Natural killer cell (primary cell): ENCODE results near the gene RALA. TPM values are rescaled to one million over a fixed set of nuclear protein-coding genes. Genes with fewer than 3 reads are reported as not detected.

Experiments used
- ATAC-seq, 3 donors: fragments of 150-1000 bp in 2 of 3; fragments of 200-7000 bp in 1 of 3; cut with Tn5 transposase; 1 replicate in 1 of 3; 2 replicates in 2 of 3; pipeline ENCODE4 v1.10.0; 2021; ENCODE audit warnings: mild to moderate bottlenecking in 2 of 3, moderate library complexity in 2 of 3
- DNase-seq, 2 donors: peaks; one replicate each; pipeline versions ENCODE4 v3.0.0 to v3.0.0-alpha.2; 2013 to 2021; ENCODE audit warnings: mixed read lengths in 1 of 2
- H3K27ac ChIP-seq: one replicate; pipeline ENCODE4 v1.5.1; 2013; ENCODE audit warnings: mild to moderate bottlenecking, low read length
- H3K27me3 ChIP-seq: one replicate; pipeline ENCODE4 v1.6.1; 2013; ENCODE audit warnings: low read length; ENCODE audit not compliant: control insufficient read depth, insufficient read depth
- H3K36me3 ChIP-seq: one replicate; pipeline ENCODE4 v1.6.1; 2013; ENCODE audit warnings: low read length; ENCODE audit not compliant: control insufficient read depth, insufficient read depth
- H3K4me1 ChIP-seq: one replicate; pipeline ENCODE4 v1.6.1; 2013; ENCODE audit warnings: low read length; ENCODE audit not compliant: control insufficient read depth, insufficient read depth
- H3K4me3 ChIP-seq: one replicate; pipeline ENCODE4 v1.5.1; 2013; ENCODE audit warnings: low read length
- H3K9me3 ChIP-seq: one replicate; pipeline ENCODE4 v1.6.1; 2013; ENCODE audit warnings: low read length; ENCODE audit not compliant: control insufficient read depth, insufficient read depth
- H3K27ac Mint-ChIP-seq, 2 donors: one replicate each; pipeline ENCODE4 v1.8.0; 2022; ENCODE audit warnings: mild to moderate bottlenecking in 2 of 2, mixed read lengths in 2 of 2, moderate library complexity in 1 of 2
- H3K27me3 Mint-ChIP-seq, 2 donors: one replicate each; pipeline ENCODE4 v1.8.0; 2022; ENCODE audit warnings: low read depth in 2 of 2, mixed read lengths in 2 of 2
- H3K36me3 Mint-ChIP-seq: one replicate; pipeline ENCODE4 v1.8.0; 2022; ENCODE audit warnings: mixed read lengths
- H3K4me1 Mint-ChIP-seq, 2 donors: one replicate each; pipeline ENCODE4 v1.8.0; 2022; ENCODE audit warnings: mixed read lengths in 2 of 2
- H3K4me3 Mint-ChIP-seq: one replicate; pipeline ENCODE4 v1.8.0; 2022; ENCODE audit warnings: mild to moderate bottlenecking, moderate library complexity, mixed read lengths
- H3K9me3 Mint-ChIP-seq, 2 donors: one replicate each; pipeline ENCODE4 v1.8.0; 2022; ENCODE audit warnings: mixed read lengths in 2 of 2
- CTCF ChIP-seq: fragments of 200-600 bp; IDR thresholded peaks from one replicate; pipeline ENCODE4 v1.8.0; 2022; ENCODE audit warnings: antibody characterized with exemption
- WGBS: methylation state at CpG from one replicate; pipeline ENCODE4 v1.1.7; 2013; ENCODE audit warnings: missing lambda C conversion rate; ENCODE audit not compliant: insufficient coverage; 5-methylcytosine and 5-hydroxymethylcytosine counted together
- intact Hi-C: fragments of 100-400 bp; cut with micrococcal nuclease; formaldehyde crosslinking; loops from one replicate; pipeline ENCODE4 v1.14.2; 2022
- total RNA-seq, 4 donors: library from RNA; stranded (reverse); fragments of 120-200 nt in 1 of 4; gene quantifications; one replicate each; pipeline versions ENCODE4 v1.2.3 to v1.2.4, GENCODE V29; 2013 to 2022

RALA gene
- total RNA-seq, 3 donors from 2014 or later (not counting 1 experiment from before 2014, with no cell fraction given) = 10.2 to 22.0 (median 16.8) TPM

GRCh38 chr7:39588416-39588815 lies 35.0 kb upstream of the RALA start:
- Histone ChIP-seq H3K4me1 (peaks cover 6% of the 10 kb centered on the region), H3K27ac (no peak overlapping the region), H3K4me3 (no peak overlapping the region), H3K36me3 (no peaks in the 10 kb centered on the region), H3K9me3 (no peaks in the 10 kb centered on the region), H3K27me3 (no peaks in the 10 kb centered on the region)
- intact Hi-C loops = no loop called here
- H3K4me1 Mint-ChIP-seq = peaks cover 6 to 7% of the 10 kb centered on the region in 2 donors
- no peak overlapping the region for H3K4me3 Mint-ChIP-seq
- DNase-seq = no peak
- H3K36me3 Mint-ChIP-seq = no peaks in the 10 kb centered on the region
- no peaks in the 10 kb centered on the region for H3K27me3 Mint-ChIP-seq
- no peaks in the 10 kb centered on the region for H3K9me3 Mint-ChIP-seq
- TF ChIP-seq CTCF = no peak
- peak overlapping the region in 1 of 2 donors; percentile 16 for H3K27ac Mint-ChIP-seq
- WGBS = 84% methylated on average over 2 of the region's 5 CpGs
- no peak for ATAC-seq

GRCh38 chr7:39589323-39590111 lies 33.9 kb upstream of the RALA start:
- Mint-ChIP-seq H3K4me1 (peaks cover 6 to 7% of the 10 kb centered on the region in 2 donors), H3K4me3 (no peak overlapping the region), H3K27ac (peak overlapping the region in 1 of 2 donors; percentile 45), H3K27me3 (no peaks in the 10 kb centered on the region), H3K9me3 (no peaks in the 10 kb centered on the region), H3K36me3 (no peaks in the 10 kb centered on the region)
- ATAC-seq (peak; percentile 75 to 89 (median 78)), DNase-seq (peak in 1 of 2 donors; percentile 81)
- Histone ChIP-seq H3K4me3 (no peak overlapping the region), H3K9me3 (no peaks in the 10 kb centered on the region), H3K27me3 (no peaks in the 10 kb centered on the region), H3K4me1 (peaks cover 6% of the 10 kb centered on the region), H3K36me3 (no peaks in the 10 kb centered on the region), H3K27ac (no peak overlapping the region)
- intact Hi-C loops = no loop called here
- no peak for TF ChIP-seq CTCF
- WGBS = 25% methylated on average over 7 of the region's 7 CpGs

- WGBS = 27% methylated on average over 2 of the region's 2 CpGs
- no peak for TF ChIP-seq CTCF
These were observed 30.8 kb upstream of the RALA start for GRCh38 chr7:39592586-39592985.

More at GRCh38 chr7:39592586-39592985, 30.8 kb upstream of the RALA start:
- H3K36me3 Mint-ChIP-seq = no peaks in the 10 kb centered on the region
- intact Hi-C loops = no loop called here
- H3K27ac ChIP-seq = no peak overlapping the region
- H3K4me1 ChIP-seq = peaks cover 6% of the 10 kb centered on the region
- H3K36me3 ChIP-seq = no peaks in the 10 kb centered on the region
- H3K4me3 Mint-ChIP-seq = no peak overlapping the region
- H3K4me1 Mint-ChIP-seq = peaks cover 6 to 7% of the 10 kb centered on the region in 2 donors
- peaks cover 3 to 6% of the 10 kb centered on the region in 2 donors for H3K27me3 Mint-ChIP-seq
- no peaks in the 10 kb centered on the region for H3K27me3 ChIP-seq
- no peak overlapping the region for H3K4me3 ChIP-seq
- ATAC-seq = peak in 1 of 3 donors; percentile 34
- peak in 1 of 2 donors; percentile 23 for DNase-seq
- H3K27ac Mint-ChIP-seq = no peak overlapping the region
- H3K9me3 ChIP-seq = no peaks in the 10 kb centered on the region
- no peaks in the 10 kb centered on the region for H3K9me3 Mint-ChIP-seq
